H1 (cell line): Measurements from ENCODE around the gene C2CD4C. TPM values are rescaled to one million over a fixed set of nuclear protein-coding genes. Genes with fewer than 3 reads are reported as not detected.

ENCODE experiments used
- ATF3 ChIP-seq: IDR thresholded peaks from 2 replicates; pipeline ENCODE4 v1.6.1; 2011; ENCODE audit warnings: low read depth, mild to moderate bottlenecking, low read length; ENCODE audit not compliant: insufficient read depth
- BRCA1 ChIP-seq: IDR thresholded peaks from 2 replicates; pipeline ENCODE4 v1.6.1; 2012; ENCODE audit warnings: low read depth, low read length, improper control_type of control experiment
- CBX5 ChIP-seq: fragments of 300-800, 300-1000 bp; sonication (generic); IDR thresholded peaks from 2 replicates; pipeline ENCODE4 v1.7.1; 2016; ENCODE audit warnings: antibody characterized with exemption, low read length, low read depth
- CHD7 ChIP-seq: fragments of 300-600 bp; sonication (generic); IDR thresholded peaks from 2 replicates; pipeline ENCODE4 v1.7.1; 2012; ENCODE audit warnings: low read length, moderate library complexity, mild to moderate bottlenecking, inconsistent platforms; ENCODE audit not compliant: insufficient replicate concordance
- CREB1 ChIP-seq: IDR thresholded peaks from 2 replicates; pipeline ENCODE4 v1.6.1; 2012; ENCODE audit warnings: inconsistent platforms
- GTF2F1 ChIP-seq: IDR thresholded peaks from 2 replicates; pipeline ENCODE4 v1.6.1; 2012; ENCODE audit warnings: low read depth, low read length, improper control_type of control experiment, borderline replicate concordance
- HDAC6 ChIP-seq: IDR thresholded peaks from one replicate; pipeline ENCODE4 v1.7.1; 2012; ENCODE audit warnings: low read depth, mild to moderate bottlenecking, inconsistent platforms, low read length, moderate library complexity
- SP1 ChIP-seq: IDR thresholded peaks from 2 replicates; pipeline ENCODE4 v1.6.1; 2011; ENCODE audit warnings: low read depth, low read length
- SP4 ChIP-seq: IDR thresholded peaks from 2 replicates; pipeline ENCODE4 v1.6.1; 2012; ENCODE audit warnings: low read length, inconsistent platforms
- TAF7 ChIP-seq: optimal IDR thresholded peaks from 2 replicates; pipeline ENCODE3; 2011; ENCODE audit warnings: low read depth, mild to moderate bottlenecking, inconsistent platforms, low read length, moderate library complexity, borderline replicate concordance
- TBP ChIP-seq: IDR thresholded peaks from 2 replicates; pipeline ENCODE4 v1.6.1; 2011; ENCODE audit warnings: low read depth, low read length, improper control_type of control experiment
- YY1 ChIP-seq: IDR thresholded peaks from 2 replicates; pipeline ENCODE4 v1.6.1; 2011; ENCODE audit warnings: low read depth, mild to moderate bottlenecking, low read length
- polyA plus RNA-seq, 7 experiments: library from polyadenylated mRNA; depleted of rRNA in 3 of 7; stranded (reverse) in 5 of 7; unstranded in 2 of 7; fragments of >200 nt in 5 of 7; fragments of 200-250 nt in 2 of 7; gene quantifications; 1 replicate in 5 of 7; 2 replicates in 1 of 7; 4 replicates in 1 of 7; pipeline versions ENCODE4 v1.2.1 to v1.2.3, GENCODE V29; 2011 to 2013; ENCODE audit warnings: missing spikeins in 2 of 7, mixed read lengths in 2 of 7
- total RNA-seq: library from RNA; stranded (reverse); fragmentation: NEBNext Ultra II Directional; extraction: Animal tissue kit (Norgen Biotek cat#: 25700); gene quantifications from 2 replicates; pipeline ENCODE4 v1.2.1, GENCODE V29; 2021

The C2CD4C gene
- total and polyA plus RNA-seq, 2 of the 8 experiments (the other 6 are each of a cell fraction or from before 2014, with no cell fraction given), result 3.8 to 6.3 TPM

GRCh38 chr19:444677-445210, 35.8 kb upstream of the C2CD4C start (continued):
- TF ChIP-seq CHD7 (no peak), SP4 (no peak), TAF7 (no peak), YY1 (no peak), CREB1 (no peak), HDAC6 (no peak), GTF2F1 (no peak), SP1 (no peak), BRCA1 (no peak), CBX5 (no peak), ATF3 (no peak), TBP (no peak)
